Measurements from ENCODE around the gene ACTR6.

The ACTR6 gene

DNA sequence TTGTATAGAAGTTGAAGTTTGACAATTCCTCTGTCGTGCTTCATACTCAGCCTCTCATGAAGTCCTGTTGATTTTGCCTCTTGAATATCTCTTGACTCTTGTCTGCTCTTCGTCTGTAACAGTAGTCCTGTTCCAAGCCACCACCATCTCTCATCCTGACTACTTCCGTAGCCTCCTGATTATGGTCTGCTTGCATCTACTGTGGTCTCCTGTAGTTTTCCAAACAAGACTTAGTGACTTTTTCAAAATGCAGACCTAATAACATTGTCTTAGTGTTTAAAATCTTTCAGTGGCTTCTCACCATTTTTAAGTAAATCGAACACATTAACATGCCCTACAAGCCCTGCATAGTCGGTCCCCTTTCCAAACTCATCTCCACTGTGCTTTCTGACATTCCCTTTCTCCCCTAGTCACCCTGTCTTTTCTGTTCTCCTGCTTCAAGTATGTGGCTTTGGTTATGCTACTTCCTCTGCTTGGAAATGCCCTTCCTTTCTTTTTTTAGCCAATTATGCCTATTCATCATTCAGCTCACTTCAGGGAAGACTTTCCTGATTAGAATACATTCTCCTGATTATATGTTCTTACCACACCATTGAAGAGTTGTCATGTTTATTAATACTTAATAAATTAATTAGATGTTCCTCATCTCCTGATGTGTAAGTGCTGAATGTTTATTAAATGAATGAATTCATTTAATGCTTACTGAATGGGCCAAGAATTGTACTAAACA lies 68.4 kb downstream of the ACTR6 start:
- DNase-seq: no peak

DNA sequence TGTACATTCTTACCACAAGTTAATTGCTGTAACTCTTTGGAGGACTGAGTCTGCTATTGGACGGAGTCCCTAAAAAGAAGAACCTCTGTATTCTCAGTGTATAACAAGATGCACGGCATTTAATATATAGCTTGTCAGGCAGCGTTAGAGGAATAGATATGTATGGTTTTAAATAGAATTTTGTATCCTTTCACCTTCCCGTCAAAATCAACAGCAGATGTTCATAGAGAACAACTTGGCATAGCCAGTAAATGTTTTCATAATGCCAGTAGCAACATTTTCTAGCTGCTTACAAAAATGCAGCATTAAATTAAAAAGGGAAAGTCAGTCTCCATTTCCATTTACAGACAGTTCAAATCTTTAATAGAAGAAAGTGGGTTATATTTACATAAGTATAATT lies 73.2 kb downstream of the ACTR6 start:
- DNase-seq: no peak
